Measurements from ENCODE around the gene ANG.

DNA sequence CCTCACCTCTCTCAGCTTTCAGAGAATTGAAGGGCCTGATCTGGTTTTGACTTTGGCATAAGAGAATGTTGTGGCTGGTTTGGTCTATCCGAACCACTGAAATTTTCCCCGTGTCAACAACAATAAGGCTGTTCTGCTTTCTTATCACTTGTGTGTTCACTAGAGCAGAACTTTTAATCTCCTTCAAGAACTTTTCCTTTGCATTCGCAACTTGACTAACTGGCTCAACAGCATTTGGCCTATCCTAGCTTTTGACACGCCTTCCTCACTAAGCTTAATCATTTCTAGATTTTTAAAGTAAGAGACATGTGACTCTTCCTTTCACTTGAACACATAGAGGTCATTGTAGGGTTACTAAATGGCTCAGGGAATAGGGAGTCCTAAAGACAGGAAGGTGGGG, 31.2 kb downstream of the ANG start:
- no peak for TF ChIP-seq CTCF (conservative IDR thresholded peaks at IDR 0.05 in 1 of 2, IDR thresholded peaks at IDR 0.05 in 1 of 2; ENCODE audit: low read depth in 1 of 2, low read length in 2 of 2)
- no peak for TF ChIP-seq EZH2 (IDR thresholded peaks at IDR 0.05; ENCODE audit: low read length, missing control alignments)

All from fibroblast of lung (primary cell).